Hepatic stellate cell (primary cell): ENCODE data around the gene SLC45A3.
A peak's percentile ranks its signal among the peaks of the same experiment; 100 is the strongest.

Experiments
- DNase-seq: peaks from one replicate; pipeline ENCODE4 v3.0.0; 2011; ENCODE audit warnings: low spot score

Gene SLC45A3

GRCh38 chr1:205701420-205701819 is 21.1 kb upstream of the SLC45A3 start:
- DNase-seq, result no peak

- no peak for DNase-seq
Observed at GRCh38 chr1:205700865-205701401, 20.6 kb upstream of the SLC45A3 start.

- no peak for DNase-seq
Observed at GRCh38 chr1:205699416-205699815, 19.1 kb upstream of the SLC45A3 start.

- DNase-seq, result no peak
Observed at GRCh38 chr1:205698921-205699320, 18.6 kb upstream of the SLC45A3 start.

GRCh38 chr1:205693421-205693991 is 13.2 kb upstream of the SLC45A3 start:
- DNase-seq, result no peak

GRCh38 chr1:205692423-205692822 is 12.1 kb upstream of the SLC45A3 start:
- DNase-seq, result no peak

GRCh38 chr1:205690122-205690756 is 9.9 kb upstream of the SLC45A3 start:
- no peak for DNase-seq

- no peak for DNase-seq
Observed at GRCh38 chr1:205689479-205689878, 9.2 kb upstream of the SLC45A3 start.

- DNase-seq, result no peak
Observed at GRCh38 chr1:205688171-205689080, 8.1 kb upstream of the SLC45A3 start.

GRCh38 chr1:205687242-205687641 is 6.9 kb upstream of the SLC45A3 start:
- DNase-seq, result no peak

GRCh38 chr1:205681364-205681763 is 1.1 kb upstream of the SLC45A3 start:
- DNase-seq, result no peak

- DNase-seq, result peak; percentile 45
Observed at GRCh38 chr1:205678286-205679111, 1.8 kb downstream of the SLC45A3 start.

- DNase-seq, result no peak
Observed at GRCh38 chr1:205677167-205677566, 3.1 kb downstream of the SLC45A3 start.

GRCh38 chr1:205676597-205676996 is 3.7 kb downstream of the SLC45A3 start:
- DNase-seq, result no peak

- DNase-seq, result no peak
Observed at GRCh38 chr1:205676002-205676401, 4.3 kb downstream of the SLC45A3 start.

- DNase-seq, result no peak
Observed at GRCh38 chr1:205675247-205675646, 5.1 kb downstream of the SLC45A3 start.

- no peak for DNase-seq
Observed at GRCh38 chr1:205672970-205673369, 7.3 kb downstream of the SLC45A3 start.

- no peak for DNase-seq
Observed at GRCh38 chr1:205672395-205672889, 7.9 kb downstream of the SLC45A3 start.

GRCh38 chr1:205670611-205671430 is 9.5 kb downstream of the SLC45A3 start:
- no peak for DNase-seq

GRCh38 chr1:205670150-205670446 is 10.2 kb downstream of the SLC45A3 start:
- DNase-seq, result no peak
